GM21515 (cell line): Measurements from ENCODE around the gene GTF2I.
"Not testable (repeated sequence)": the region's sequence is repeated elsewhere in the genome, so short reads cannot be mapped to it uniquely, and the experiment has no call there.

Experiments used
- ATAC-seq: cut with Tn5 transposase; IDR thresholded peaks from one replicate; pipeline ENCODE4 v1.9.1; 2021; ENCODE audit not compliant: unreplicated experiment

Gene GTF2I

GRCh38 chr7:74773760-74774750 is 116.5 kb downstream of the GTF2I start, which contains the start of gene NCF1:
Gene NCF1, plus strand, starts transcription at chr7:74774011. Its CDS starts 21 bp downstream, at chr7:74774032.
- peak; percentile 77 for ATAC-seq

GRCh38 chr7:74775111-74775510 is 117.6 kb downstream of the GTF2I start:
- ATAC-seq: not testable (repeated sequence)

- ATAC-seq: not testable (repeated sequence)
Observed at GRCh38 chr7:74779053-74779452, 121.5 kb downstream of the GTF2I start.

- not testable (repeated sequence) for ATAC-seq
Observed at GRCh38 chr7:74781746-74782145, 124.2 kb downstream of the GTF2I start.

- not testable (repeated sequence) for ATAC-seq
Observed at GRCh38 chr7:74783595-74783994, 126.1 kb downstream of the GTF2I start.

- peak; percentile 85 for ATAC-seq
Observed at GRCh38 chr7:74788369-74789150, 131.0 kb downstream of the GTF2I start.

GRCh38 chr7:74789200-74789736 is 131.8 kb downstream of the GTF2I start:
- peak; percentile 1 for ATAC-seq

GRCh38 chr7:74797848-74798622 is 140.5 kb downstream of the GTF2I start:
- ATAC-seq: not testable (repeated sequence)

- not testable (repeated sequence) for ATAC-seq
Observed at GRCh38 chr7:74798644-74799043, 141.1 kb downstream of the GTF2I start.
